AG08395 (cell line): ENCODE data around the gene HAAO.

Source experiments
- DNase-seq: peaks from one replicate; pipeline ENCODE4 v3.0.0; 2012; ENCODE audit warnings: mixed read lengths, low spot score

HAAO gene

DNA sequence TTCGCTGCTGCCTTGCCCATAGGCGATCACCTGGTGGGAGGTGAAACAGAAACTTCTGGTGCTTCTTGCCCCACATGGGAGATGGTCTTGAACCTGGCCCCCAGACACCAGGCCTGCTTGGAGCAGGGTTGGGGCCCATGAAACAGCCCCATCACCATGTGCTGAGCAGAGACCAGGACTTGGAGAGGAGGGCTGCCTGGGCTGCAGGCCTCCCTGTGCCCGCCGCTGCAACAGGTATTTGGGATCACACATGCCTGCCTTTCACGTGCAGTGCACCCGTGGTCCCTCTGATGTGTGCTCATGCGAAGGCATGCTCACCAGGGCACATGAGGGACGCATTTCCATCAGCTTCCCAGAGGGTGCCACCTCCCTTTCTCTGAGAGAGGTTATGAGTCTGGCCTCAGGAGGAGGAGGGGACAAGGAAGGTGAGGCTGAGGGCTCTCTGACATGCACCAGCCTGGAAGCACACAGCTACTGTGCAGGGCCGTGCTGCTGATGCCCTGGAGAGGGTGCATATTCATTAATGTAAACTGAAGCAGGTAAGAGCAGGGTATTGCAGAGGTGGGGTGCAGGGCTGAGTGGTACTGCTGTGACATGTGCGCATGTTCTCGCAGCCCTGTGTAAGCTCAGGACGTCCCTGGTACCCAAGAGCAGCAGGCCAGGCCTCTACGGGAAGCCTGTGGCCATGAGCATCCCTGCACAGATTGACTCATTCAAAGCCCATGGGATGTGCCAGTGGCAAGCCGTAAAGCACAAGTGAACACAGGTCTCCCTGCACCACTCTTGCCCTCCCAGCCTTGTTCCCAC lies 24.3 kb downstream of the HAAO start:
- no peak for DNase-seq

DNA sequence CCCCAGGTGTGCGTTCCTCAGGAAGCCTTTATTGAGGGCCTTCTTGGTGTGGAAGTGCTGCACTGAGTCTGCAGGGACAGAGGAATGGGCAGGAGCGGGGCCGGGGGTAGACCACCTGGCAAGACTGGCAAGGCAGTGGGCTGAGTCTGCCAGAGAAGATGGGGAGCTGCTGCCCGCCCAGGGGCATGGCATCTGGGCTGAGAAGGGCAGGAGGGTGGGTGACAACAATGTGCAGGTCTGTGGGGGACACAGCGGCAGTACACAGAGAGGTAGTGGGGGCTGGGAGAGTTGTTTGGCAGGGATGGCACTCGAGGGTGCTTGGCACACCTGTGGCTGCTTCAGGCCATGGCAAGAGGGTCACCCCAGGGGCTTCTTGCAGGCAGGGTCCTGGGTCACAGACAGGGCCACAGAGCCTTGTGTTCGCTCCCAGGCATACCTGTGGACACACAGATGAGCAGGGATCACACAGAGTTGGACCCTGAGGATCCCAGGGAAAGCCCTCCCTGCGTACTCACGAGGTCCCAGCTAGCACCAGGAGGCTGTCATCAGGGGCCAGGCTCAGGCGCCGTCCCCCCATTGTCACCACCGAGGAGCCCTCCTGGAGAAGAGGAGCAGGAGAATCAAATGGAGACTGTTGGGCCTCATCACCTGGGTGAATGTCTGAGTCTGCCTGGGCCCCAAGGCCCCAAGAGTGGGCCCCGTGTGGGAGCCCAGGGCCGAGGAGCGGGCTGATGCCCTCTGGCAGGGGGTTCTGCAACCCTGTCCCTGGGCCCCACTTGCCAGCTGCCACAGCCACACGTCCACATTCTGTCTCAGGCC lies 25.1 kb downstream of the HAAO start:
- no peak for DNase-seq

DNA sequence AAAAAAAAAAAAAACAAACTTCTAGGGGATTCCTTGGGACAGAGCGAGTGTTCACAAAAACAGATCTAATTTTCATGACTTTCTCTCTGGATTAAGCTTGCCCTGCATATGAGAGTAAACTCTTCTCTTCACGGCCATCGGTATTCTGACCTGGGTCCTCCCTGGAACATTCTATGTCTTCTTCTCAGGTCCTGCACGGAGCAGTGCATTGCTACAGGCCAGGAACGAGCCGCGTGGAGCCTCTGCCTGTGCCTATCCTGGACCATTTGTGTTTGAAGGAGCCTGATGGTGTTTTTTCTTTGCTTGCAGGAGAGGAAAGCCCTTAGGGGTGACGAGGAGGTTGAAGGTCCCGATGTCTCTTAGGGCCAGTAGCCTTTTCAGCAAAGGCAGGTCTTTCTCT lies 26.7 kb downstream of the HAAO start:
- DNase-seq: no peak

DNA sequence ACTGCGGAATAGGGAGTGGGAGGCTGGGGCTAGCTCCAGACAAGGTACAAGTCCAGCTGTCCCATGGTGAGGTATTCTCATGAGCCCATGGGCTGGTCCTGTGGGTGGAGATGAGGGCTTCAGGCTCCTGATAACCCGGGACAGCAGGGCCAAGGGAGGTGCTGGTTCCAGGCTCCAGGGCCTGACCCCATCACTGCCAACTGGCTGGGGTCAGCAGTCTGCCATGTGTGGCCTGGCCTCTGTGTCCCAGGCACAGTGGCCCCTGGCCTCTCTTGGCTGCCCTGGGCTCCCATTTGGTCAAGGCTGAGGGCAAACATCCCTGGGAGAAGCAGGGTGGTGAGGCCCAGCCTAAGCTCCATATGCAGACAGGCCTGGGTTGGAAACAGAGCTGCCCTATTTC lies 27.5 kb downstream of the HAAO start:
- DNase-seq: no peak

DNA sequence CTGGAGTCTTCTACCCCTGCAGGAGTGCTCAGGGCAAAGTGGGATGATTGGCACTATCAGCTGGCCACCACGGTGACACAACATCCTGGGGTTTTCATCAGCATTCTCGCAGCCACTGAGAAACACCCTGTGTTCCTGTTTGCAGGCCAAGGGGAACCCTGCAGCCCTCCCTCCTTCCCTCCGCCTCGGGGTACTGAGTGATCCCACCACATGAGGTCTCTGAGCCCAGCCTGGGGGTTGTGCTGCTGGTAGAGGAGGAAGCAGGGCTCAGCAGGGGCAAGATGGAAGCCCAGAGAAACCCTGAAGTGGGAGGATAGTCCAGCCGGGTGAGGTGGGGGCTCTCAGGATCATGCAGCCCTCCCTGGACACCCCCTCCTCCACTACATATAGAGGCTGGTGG lies 28.3 kb downstream of the HAAO start, which contains the start of gene OXER1:
OXER1 (minus strand) TSS at position 40 of the 400 bp plus-strand sequence. CDS start 73 bp downstream, outside the sequence.
- no peak for DNase-seq

DNA sequence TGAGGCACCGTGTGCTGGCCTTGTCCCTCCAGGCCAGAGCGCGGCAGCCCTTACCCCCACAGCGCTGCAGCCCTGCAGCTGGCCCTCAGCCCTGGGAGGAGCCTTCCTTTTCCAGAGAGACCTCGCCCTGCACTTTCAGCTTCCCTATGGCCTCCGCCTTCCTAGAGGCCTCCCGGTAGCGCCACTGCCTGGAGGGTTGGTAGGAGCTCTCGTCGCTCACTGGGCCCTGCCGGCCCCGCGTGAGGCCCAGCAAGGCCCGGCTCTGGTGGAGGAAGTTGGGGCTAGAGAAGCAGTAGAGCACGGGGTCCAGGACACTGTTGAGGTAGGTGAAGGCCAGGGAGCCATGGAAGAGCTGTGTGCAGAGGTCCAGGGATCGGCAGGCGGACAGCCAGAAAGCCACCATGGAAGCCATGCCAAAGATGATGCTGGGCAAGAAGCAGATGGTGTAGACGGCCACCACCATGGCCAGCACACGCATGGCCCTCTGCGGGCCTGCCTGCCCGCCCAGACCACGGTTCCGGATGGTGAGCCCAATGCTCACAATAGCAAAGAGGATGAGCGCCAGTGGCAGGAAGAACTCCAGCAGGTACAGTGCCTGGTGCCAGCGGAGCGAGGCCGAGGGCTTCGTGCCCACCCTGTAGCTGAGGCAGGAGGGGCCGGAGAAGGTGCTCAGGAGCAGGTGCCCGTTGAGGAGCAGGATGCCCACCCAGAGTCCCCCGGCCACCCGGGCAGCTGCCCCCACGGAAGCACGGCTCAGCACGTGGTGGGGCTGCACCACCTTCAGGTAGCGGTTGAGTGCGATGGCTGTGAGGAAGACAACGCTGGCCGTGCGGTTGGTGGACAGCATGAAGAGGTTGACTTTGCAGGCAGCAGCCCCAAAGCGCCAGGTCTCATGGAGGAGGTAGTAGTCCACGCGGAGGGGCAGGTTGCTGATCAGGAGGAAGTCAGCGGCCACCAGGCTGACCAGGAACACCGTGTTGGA lies 29.3 kb downstream of the HAAO start:
- DNase-seq: no peak

DNA sequence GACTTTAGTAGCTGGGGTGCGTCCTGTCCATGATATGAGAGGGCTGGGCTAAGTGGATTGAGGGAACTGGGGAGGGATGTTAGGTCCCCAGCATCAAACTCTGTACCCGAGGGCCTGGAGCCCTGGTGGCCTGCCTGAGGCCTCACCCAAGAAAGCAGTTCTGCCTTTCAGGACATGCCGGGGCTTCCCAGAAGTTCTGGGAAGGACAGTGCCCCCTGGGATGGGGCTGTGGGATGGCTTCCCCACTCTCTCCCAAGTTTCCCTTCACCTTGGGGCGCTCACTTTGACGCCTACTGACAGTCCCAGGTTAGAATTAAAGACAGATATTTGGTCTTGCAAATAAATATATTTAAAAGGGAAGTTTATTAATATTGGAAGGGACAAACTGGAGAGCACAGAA lies 30.2 kb downstream of the HAAO start:
- DNase-seq: no peak

DNA sequence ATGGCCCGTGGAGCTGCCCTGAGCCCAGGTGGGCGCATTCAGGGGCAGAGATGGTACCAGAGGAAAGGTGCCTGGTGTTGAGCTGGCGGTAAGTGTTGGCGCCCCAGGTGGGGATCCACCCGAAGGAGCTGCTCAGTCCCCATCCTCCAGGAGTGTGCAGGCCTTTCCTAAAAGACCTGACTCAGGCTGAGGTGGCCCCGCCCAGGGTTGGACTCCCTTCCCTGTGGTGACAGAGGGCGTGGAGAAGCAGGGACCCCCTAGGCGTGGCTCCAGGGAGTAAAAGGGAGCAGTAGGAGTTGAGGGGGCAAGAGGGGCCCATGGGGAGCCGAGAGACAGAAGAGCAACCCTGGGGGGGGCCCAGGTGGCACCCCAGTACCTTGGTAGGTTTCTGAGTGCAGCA lies 30.8 kb downstream of the HAAO start:
- DNase-seq: no peak

DNA sequence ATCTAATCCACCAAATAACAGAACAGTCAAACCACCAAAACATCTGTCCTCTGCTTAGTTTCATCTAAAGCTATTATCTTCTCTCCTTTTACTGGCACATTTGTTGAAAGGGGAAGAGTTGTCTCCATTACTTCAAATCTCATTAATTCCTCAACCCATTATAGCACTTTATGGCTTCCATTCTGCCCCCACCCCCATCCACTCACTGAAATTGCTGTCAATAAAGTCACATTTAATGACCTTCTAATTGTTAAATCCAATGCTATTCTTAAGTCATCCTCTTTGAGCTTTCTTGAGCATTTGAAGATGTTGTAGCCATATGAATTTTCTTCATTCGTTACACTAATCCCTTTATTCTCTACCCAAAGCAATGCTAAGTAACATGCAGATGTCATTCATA lies 33.6 kb downstream of the HAAO start:
- DNase-seq: no peak

DNA sequence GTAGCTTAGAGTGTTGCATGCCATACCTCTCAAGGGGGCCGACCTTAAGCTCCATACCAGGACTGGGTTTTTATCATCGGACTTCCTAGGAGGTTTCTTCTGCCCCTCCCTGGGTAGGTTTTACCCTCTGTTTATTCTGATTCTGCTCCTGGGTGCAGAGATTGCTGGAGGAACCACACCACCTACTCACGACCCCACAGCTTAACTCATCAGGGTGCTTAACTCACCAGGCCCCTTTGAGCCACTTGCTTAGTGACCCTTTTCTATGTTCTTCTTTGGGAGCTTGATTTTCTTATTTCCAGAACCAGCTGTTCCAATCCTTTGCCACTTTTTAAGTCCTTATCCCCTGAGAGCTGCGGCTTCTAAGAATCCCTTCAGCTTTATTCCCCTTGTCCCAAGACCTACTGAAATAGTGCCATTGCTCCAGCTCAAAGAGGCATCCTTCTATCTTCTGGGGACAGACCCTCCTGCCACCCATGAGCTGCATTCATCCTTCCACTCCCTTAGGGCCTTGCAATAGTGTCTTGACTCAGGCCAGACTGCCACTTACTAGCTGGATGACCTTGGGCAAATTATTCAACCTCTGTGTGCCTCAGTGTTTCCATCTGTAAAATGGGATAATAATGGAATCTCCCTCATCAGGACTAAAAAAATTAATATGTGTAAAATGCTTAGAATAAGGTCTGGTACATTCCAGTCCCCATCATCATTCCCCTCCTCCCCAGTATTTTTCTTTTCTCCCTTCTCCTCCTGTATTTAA lies 34.2 kb downstream of the HAAO start:
- no peak for DNase-seq

DNA sequence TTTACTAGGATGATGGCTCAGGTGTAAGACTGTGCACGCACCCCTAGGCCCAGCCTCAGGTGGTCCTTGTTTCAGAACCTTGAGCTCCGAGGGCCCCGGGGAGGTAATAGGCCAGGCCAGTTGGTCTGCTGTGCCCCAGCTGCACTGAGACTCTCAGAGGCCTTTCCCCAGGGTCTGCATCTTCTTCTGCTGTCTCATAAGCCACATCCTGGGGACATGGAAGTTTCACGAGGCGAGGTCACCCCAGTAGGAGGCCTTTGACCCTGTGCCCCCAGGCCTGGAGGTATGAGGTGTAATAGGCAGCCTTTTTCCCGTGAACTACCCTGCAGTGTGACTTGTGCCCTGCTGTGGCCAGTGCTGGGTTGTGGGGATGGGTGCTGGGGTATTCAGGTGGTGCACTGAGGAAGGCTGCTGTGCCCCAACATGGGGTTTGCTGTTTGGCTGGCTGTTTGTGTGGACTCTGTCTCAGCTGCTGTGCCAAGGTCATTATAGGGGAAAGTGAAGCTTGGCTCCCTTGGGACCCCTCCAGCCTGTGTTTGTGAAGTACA lies 35.3 kb downstream of the HAAO start:
- DNase-seq: no peak

DNA sequence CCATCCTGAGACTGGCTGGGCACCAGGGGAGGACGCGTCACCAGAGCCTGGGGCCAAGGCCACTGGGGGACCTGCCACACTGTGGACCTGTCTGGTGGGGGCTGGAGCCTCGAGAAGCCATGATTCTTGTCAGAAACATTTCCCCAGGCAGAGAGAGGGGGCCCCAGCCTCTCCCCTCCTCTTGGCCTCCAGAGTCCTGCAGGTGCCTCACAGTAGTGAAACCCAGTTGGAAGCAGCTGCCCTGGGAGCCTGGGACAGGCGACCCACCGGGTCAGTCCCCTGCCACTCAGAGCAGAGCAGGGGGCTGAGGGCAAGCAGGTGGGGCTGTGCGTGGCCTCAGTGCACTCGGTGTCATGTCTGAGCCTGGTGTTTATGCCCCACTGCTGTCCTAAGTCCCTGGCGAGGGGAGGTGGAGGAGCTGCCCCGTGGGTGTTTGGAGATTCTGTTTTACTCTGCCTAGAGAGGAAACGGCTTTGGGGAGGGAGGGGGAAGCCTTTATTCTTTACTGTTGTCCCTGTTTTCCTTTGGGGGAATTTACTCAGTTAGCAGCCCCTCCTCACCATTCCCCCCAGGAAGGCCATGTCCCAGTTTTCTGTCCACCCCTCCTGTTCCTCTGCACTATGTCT lies 36.1 kb downstream of the HAAO start:
- no peak for DNase-seq

DNA sequence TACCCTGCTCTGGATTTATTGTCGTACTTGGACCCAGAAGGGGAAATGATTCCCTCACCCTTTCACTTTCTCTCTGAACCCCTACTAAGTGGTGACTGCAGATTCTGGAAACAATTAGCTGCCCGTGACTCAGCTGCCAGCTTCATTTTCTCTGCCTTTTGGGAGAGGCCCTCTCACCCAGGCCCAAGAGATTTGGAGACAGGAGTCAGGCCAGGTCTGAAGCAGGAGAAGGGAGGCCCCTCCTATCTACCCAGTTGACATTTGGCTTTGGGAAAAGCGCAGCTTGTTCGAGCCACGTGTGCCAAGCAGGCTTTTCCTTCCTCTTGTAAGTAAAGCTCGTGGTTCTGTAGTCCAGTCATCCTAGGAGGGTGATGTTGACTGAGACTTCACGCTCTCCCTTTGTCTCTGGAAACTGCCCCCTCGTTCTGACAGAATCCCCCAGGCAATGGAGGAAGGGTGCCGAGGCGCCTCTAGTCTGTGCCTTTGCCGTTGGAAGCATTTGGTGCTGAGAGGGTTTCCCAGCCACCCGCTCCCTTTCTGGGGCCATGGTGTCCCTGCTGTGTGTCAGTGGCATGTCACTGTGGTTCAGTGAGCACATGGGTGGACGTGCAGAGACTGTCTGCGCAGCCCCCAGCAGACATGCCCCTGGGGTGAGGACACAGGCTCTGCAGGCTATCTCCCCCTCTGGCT lies 37.0 kb downstream of the HAAO start:
- DNase-seq: peak; percentile 71

DNA sequence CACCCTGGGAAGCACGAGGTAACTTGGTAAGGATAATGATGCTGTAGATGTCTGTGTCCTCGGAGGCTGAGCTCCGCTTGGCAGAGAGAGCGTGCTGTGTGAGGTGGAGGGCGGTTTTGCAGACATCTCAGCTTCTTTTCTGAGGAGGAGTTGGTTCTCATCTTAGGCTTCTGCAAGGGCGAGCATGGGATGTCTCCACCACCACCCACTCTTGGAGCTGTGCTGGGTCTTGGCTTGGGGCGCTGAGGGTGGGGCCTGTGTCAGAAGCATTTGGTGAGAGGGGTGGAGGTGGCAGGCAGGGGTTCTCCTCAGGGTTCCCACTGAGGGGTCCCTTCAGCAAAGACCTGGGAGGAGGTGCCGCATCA lies 37.6 kb downstream of the HAAO start:
- no peak for DNase-seq

DNA sequence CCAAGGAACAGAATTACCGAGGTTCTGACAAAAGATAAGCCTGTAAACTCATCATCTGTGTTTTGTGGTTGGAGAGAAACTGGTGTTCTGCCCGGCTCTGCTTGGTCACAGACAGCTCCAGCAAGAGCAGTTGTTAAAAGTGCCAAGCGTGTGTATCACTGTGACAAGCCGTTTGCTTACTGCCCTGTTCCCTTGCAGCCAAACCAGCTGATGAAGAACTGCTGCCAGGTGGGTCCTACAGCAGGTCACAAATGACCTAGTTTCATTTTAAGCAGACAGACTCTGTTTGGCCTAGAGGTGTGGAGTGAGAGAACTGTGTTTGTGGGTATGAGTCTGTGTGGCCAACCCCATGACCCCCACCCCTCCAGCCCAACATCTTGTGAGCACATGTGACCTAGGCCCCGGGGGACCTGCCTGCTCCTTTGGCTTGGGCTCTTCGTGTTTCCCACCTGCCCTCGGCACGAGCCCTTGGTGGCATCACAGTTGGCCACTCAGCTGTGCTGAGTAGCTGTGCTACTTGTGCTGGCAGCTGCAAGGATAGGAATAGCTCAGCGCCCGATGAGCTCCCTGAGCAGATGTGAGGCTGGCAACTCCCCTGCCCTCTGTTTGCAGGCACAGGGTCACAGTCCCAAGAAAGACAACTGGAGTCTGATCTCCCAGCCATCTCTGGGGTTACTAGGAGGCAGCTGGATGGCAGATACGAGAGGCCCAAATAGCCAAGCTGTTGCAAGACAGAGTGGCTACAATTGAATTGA lies 38.2 kb downstream of the HAAO start:
- peak; percentile 31 for DNase-seq

DNA sequence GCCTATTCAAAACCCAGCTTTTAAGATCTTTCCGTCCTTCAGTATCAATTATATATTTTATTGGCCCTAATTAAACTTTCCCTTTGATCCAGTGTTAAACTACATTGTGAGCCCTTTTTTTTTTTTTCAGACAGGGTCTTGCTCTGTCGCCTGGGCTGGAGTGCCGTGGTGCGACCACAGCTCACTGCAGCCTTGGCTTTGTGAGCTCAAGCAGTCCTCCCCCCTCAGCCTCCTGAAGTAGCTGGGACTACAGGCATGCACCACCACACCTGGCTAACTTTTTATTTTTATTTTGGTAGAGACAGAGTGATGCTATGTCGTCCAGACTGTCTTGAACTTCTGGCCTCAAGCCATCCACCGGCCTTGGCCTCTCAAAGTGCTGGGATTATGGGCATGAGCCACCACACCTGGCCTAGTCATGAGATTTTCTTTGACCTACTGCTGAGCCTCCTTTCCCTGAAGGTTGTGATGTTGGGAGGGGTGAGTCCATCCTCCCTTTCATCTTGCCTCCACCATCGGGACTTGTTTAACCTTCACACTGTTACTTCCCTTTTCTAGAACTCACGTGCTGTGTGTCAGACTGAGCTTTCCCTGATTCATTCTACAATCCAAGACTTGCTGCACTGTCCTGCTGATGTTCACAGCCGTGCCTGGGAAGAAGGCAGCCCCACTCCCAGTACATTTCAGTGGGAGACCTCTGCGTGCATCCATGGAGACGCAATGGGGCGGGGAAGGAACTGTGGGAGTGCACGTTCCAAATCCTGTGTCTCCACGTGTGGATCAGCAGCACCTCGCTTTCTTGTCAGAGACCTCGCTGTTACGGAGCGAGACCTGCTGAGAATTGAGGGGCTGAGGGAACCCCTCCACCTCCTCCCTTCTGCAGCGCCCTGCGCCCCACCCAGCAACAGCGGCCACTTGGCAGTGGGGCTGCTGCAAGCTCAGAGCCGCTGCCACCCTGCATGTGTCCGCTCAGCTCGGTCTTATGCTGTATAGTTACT lies 39.3 kb downstream of the HAAO start:
- no peak for DNase-seq

DNA sequence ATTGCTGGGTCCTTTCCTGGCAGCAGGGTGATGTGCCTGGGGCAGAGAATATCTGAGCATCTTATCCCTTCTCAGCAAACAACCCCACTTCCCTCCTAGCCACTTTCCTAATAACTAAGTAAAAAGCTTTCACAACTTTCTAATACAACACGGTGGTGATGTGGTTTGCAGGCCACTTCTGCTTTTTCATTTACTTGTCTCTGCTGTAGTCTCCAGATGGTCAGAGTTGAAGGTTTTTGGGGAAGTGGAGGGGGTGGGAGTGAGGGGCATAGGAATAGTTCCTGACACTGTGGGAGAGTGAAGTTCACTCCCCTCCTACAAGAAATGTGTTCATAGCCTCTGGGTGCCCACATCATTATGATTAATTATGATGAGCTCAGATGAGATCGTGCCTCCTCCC lies 40.1 kb downstream of the HAAO start:
- no peak for DNase-seq

DNA sequence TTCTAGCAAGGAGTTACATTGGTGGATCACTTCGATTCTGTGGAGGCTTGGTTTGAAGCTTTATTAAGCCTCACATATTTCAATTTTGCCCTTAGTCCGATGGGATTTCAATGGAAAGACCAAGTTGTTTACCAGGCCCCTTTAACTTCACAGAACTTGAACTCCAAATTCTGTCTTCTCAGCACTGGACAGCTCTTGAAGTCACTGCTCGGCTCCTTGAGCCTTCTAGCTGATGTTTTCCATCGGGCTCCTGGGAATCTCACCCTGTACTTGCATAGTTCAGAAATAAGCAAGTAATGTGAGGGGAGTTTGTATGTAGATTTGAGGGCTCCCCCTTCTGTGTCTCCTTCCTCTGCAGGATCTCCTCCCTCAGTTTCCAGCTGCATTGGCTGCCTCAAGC lies 43.5 kb downstream of the HAAO start:
- DNase-seq: no peak
